HG02642 (cell line): Measurements from ENCODE around the gene SERGEF.

Source experiments
- ATAC-seq: cut with Tn5 transposase; IDR thresholded peaks from one replicate; pipeline ENCODE4 v1.9.1; 2021; ENCODE audit warnings: mild to moderate bottlenecking; ENCODE audit not compliant: unreplicated experiment, poor library complexity

The SERGEF gene

GRCh38 chr11:17742019-17742418 is 270.8 kb downstream of the SERGEF start:
- no peak for ATAC-seq

- no peak for ATAC-seq
These were observed 271.4 kb downstream of the SERGEF start for GRCh38 chr11:17741487-17741886.

- ATAC-seq = no peak
These were observed 272.1 kb downstream of the SERGEF start for GRCh38 chr11:17740649-17741235.

- no peak for ATAC-seq
These were observed 272.9 kb downstream of the SERGEF start for GRCh38 chr11:17739945-17740338.

- ATAC-seq = no peak
These were observed 274.5 kb downstream of the SERGEF start for GRCh38 chr11:17738151-17738973.
